Measurements from ENCODE around the gene ENG. TPM values are rescaled to one million over a fixed set of nuclear protein-coding genes. Genes with fewer than 3 reads are reported as not detected.
A peak's percentile ranks its signal among the peaks of the same experiment; 100 is the strongest.

ENG gene
- total RNA-seq, 1 donor from 2014 or later = 5.0 TPM

DNA sequence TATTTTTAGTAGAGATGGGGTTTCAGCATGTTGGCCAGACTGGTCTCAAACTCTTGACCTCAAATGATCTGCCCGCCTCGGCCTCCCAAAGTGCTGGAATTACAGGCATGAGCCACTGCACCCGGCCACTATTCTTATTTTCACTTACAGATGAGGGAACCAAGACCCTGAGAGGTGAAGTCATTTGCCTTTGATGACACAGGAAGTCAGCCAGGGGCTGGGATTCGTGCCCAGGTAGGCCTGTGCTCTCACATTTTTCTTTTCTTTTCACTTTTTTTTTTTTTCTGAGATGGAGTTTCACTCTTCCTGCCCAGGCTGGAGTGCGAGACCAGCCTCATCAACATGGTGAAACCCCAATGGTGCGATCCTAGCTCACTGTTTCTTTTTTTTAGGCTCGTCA is 22.2 kb downstream of the ENG start:
- TF ChIP-seq, protein P1, sequence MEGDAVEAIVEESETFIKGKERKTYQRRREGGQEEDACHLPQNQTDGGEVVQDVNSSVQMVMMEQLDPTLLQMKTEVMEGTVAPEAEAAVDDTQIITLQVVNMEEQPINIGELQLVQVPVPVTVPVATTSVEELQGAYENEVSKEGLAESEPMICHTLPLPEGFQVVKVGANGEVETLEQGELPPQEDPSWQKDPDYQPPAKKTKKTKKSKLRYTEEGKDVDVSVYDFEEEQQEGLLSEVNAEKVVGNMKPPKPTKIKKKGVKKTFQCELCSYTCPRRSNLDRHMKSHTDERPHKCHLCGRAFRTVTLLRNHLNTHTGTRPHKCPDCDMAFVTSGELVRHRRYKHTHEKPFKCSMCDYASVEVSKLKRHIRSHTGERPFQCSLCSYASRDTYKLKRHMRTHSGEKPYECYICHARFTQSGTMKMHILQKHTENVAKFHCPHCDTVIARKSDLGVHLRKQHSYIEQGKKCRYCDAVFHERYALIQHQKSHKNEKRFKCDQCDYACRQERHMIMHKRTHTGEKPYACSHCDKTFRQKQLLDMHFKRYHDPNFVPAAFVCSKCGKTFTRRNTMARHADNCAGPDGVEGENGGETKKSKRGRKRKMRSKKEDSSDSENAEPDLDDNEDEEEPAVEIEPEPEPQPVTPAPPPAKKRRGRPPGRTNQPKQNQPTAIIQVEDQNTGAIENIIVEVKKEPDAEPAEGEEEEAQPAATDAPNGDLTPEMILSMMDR (conservative IDR thresholded peaks at IDR 0.05; ENCODE audit: low read depth, low read length) = no peak
- H3K4me3 ChIP-seq (ENCODE audit: low read depth, low read length) = no peak overlapping the region
- DNase-seq (ENCODE audit: low read depth) = no peak

- no peak overlapping the region for H3K4me3 ChIP-seq (ENCODE audit: low read depth, low read length)
- TF ChIP-seq, protein P1 (conservative IDR thresholded peaks at IDR 0.05; ENCODE audit: low read depth, low read length) = no peak
These were observed 25.1 kb downstream of the ENG start for GRCh38 chr9:127829205-127829906.

DNA sequence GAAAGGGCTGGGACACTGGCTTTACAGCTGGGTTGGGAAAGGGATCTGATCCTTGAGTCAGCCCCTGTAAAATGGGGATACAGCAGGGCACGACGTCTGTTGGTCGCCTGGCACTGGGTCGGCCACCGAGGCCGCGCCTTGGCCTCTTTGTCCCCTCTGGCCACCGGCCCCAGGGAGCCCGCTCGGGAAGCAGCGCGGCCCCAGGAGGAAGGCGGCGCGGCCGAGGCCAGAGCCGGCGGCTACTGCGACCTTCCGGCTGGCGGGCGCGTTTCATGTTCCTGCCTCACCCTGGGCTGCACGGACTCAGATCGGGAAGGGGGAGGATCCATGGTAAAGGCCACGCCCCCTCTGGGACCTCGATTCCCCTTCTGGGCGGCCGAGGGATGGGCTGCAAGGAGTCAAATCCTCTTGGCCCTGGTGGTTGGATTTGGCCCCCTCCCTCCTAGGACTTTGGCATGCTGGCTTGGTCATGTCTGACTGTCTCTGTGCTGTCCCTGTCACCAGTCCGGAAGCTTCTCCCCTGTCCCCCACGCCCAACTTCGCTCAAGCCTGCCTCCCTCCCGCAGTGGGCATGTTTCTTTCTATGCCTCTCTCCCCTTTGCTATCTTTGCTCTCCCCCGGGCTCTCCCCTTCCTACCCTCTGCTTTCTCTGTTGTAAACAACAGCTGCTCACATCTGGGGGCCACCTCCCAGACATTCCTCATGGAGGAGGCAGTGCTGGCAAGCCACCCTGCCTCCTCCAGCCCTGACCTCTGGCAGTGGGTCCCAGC is 26.0 kb downstream of the ENG start:
- TF ChIP-seq, protein P1 (conservative IDR thresholded peaks at IDR 0.05; ENCODE audit: low read depth, low read length) = no peak
- no peak for DNase-seq (ENCODE audit: low read depth)
- H3K4me3 ChIP-seq (ENCODE audit: low read depth, low read length) = peak overlapping the region; percentile 40

More at GRCh38 chr9:127829205-127829906, 25.1 kb downstream of the ENG start:
- no peak for DNase-seq (ENCODE audit: low read depth)

GRCh38 chr9:127826253-127826913 is 28.1 kb downstream of the ENG start:
- H3K4me3 ChIP-seq (ENCODE audit: low read depth, low read length) = no peak overlapping the region
- TF ChIP-seq, protein P1 (conservative IDR thresholded peaks at IDR 0.05; ENCODE audit: low read depth, low read length) = no peak

DNA sequence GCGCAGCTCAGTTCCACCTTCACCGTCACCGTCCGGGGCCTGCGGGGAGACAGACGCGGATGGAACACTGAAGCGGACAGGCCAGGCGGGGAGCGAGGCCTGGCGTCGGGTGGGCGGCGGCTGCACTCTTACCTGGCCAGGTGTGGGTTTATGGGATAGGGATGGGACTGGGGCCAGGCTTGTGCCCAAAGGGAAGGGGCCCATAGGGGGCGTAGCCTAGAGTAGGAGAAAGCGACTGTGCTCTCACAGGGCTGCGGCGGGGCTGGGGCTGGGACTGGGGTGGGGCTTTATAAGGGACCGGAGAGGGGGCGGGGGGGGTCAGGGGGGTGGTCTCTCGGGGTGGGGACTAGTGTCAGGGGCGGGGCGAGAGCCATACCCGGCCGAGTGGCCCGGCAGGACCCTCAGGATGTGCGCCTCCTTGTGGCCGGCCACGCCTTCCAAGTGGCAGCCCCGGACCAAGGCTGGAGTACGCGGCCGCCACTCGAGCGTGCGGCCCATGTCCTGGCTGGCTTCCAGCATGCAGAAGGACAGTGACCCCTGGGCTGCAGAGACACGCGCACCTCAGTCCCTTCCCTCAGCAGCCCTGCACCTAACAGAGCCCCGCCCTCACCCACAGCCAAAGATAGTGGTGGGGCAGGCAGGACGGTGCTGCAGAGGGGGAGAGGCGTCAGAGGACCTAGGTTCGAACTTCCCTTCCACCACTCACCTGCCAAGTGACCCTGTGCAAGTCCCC is 29.0 kb downstream of the ENG start:
- DNase-seq (ENCODE audit: low read depth) = no peak
- H3K4me3 ChIP-seq (ENCODE audit: low read depth, low read length) = no peak overlapping the region
- TF ChIP-seq, protein P1 (conservative IDR thresholded peaks at IDR 0.05; ENCODE audit: low read depth, low read length) = peak; percentile 44

More at GRCh38 chr9:127826253-127826913, 28.1 kb downstream of the ENG start:
- no peak for DNase-seq (ENCODE audit: low read depth)

DNA sequence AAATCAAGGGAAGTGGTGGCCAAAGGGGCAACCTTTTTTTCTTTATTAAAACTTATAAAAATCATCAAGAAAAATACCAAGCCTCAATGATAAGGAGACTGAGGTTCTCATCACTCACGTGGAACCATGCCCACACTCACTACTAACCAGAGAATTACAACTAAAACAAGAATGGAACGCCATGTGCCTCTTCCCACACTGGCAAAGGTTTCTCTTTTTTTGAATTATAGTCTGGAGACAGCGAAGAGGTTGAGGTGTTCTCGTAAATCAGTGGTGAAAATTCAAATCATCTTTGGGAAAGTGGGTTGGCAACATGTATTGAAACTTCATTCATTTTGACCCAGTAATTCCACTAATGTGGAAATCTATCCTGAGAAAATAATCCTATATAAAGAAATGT is 32.4 kb downstream of the ENG start:
- no peak overlapping the region for H3K4me3 ChIP-seq (ENCODE audit: low read depth, low read length)
- TF ChIP-seq, protein P1 (conservative IDR thresholded peaks at IDR 0.05; ENCODE audit: low read depth, low read length) = no peak
- DNase-seq (ENCODE audit: low read depth) = no peak

Data from epithelial cell of proximal tubule (primary cell).